Measurements from ENCODE around the gene GALNT16. TPM values are rescaled to one million over a fixed set of nuclear protein-coding genes. Genes with fewer than 3 reads are reported as not detected.

The GALNT16 gene
- total RNA-seq, 1 donor from 2014 or later, result 3.5 TPM

DNA sequence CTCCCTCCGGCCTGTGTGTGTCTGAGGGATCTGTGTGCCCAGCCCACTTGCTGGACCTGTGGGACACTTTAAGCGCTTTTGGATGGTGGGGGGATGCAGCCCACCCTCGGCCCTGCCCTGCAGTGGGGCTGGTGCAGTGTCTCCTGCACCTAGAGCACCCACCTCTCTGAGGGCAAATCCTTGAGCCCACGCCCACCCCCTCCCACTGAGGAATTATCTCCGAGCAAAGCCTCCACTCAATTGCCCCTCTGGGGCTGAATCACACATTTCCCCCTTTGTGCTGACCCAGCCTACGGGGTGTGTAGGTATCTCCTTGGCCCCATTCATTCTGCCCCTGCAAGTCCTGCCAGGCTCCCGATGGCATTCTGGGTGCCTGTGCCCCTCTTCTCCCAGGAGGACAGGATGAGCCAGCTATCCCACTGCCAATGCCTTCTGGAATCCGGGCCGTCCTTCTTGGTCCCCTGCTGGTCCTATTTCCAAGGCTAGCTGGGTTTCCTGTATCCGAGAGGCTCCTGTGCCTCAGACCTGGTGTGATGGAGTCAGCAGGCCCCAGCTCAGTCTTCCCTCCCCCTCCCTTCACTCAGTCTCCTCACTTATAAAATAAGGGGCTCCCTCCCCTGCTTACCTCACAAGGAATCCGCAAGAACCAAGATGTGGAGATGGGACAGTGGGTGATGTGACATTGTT lies 89.3 kb downstream of the GALNT16 start:
- H3K9me3 Mint-ChIP-seq, result no peaks in the 10 kb centered on the region
- no peaks in the 10 kb centered on the region for H3K27me3 ChIP-seq
- no peaks in the 10 kb centered on the region for H3K79me2 ChIP-seq (ENCODE audit: low read depth)
- H3K36me3 ChIP-seq, result no peaks in the 10 kb centered on the region
- H3K27ac Mint-ChIP-seq, result no peak overlapping the region
- no peaks in the 10 kb centered on the region for H4K20me1 ChIP-seq (ENCODE audit: low read depth)
- no peak overlapping the region for H3K27ac ChIP-seq
- H3K36me3 Mint-ChIP-seq, result peaks cover 11% of the 10 kb centered on the region
- H3K27me3 Mint-ChIP-seq (ENCODE audit: insufficient read depth, low read depth), result peaks cover 9% of the 10 kb centered on the region
- no peak overlapping the region for H3K4me3 Mint-ChIP-seq
- H3K4me3 ChIP-seq, result no peak overlapping the region
- H3K4me1 Mint-ChIP-seq, result peaks cover 19% of the 10 kb centered on the region
- H3K4me2 ChIP-seq, result no peak overlapping the region
- no peak for DNase-seq (ENCODE audit: low spot score)
- H2AFZ ChIP-seq (replicated peaks), result no peak overlapping the region
- peaks cover 3% of the 10 kb centered on the region for H3F3A ChIP-seq (ENCODE audit: low read depth)
- H3K9me3 ChIP-seq (ENCODE audit: low read depth), result no peaks in the 10 kb centered on the region
- no peak overlapping the region for H3K9ac ChIP-seq
- peaks cover 27% of the 10 kb centered on the region for H3K4me1 ChIP-seq
- TF ChIP-seq, protein P1, sequence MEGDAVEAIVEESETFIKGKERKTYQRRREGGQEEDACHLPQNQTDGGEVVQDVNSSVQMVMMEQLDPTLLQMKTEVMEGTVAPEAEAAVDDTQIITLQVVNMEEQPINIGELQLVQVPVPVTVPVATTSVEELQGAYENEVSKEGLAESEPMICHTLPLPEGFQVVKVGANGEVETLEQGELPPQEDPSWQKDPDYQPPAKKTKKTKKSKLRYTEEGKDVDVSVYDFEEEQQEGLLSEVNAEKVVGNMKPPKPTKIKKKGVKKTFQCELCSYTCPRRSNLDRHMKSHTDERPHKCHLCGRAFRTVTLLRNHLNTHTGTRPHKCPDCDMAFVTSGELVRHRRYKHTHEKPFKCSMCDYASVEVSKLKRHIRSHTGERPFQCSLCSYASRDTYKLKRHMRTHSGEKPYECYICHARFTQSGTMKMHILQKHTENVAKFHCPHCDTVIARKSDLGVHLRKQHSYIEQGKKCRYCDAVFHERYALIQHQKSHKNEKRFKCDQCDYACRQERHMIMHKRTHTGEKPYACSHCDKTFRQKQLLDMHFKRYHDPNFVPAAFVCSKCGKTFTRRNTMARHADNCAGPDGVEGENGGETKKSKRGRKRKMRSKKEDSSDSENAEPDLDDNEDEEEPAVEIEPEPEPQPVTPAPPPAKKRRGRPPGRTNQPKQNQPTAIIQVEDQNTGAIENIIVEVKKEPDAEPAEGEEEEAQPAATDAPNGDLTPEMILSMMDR (IDR thresholded peaks at IDR 0.05), result no peak

DNA sequence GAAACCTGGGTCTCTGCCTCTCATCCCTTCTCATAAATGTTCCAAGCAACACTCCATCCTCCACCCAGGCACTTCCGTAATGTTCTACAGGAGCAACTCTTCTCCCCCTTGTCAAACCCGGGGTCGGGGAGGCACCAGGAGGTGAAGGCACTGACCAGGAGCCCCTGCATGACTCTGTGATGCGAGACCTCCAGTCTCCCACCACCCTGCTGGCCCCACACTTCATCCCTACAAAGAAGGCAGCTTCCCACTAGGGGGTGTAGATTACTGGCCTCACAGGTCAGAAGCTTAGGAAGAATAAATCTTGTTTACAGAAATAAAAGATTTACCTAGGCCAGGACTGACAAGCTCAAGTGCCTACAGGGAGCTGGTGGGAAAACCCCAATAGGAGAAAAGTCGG lies 90.9 kb downstream of the GALNT16 start:
- TF ChIP-seq EZH2phosphoT487 (IDR thresholded peaks at IDR 0.05), result no peak
- TF ChIP-seq, protein P1 (IDR thresholded peaks at IDR 0.05), result no peak
- no peak for TF ChIP-seq EZH2 (IDR thresholded peaks at IDR 0.05)
- no peak overlapping the region for H2AFZ ChIP-seq (replicated peaks)
- H3K4me2 ChIP-seq, result no peak overlapping the region
- no peak overlapping the region for H3K4me3 ChIP-seq
- no peaks in the 10 kb centered on the region for H3F3A ChIP-seq (ENCODE audit: low read depth)
- no peak overlapping the region for H3K27ac ChIP-seq
- H3K9me3 Mint-ChIP-seq, result no peaks in the 10 kb centered on the region
- H3K4me3 Mint-ChIP-seq, result no peak overlapping the region
- no peaks in the 10 kb centered on the region for H3K9me3 ChIP-seq (ENCODE audit: low read depth)
- peaks cover 24% of the 10 kb centered on the region for H3K4me1 Mint-ChIP-seq
- no peak for DNase-seq (ENCODE audit: low spot score)
- H3K27me3 ChIP-seq, result no peaks in the 10 kb centered on the region
- H3K79me2 ChIP-seq (ENCODE audit: low read depth), result no peaks in the 10 kb centered on the region
- H4K20me1 ChIP-seq (ENCODE audit: low read depth), result no peaks in the 10 kb centered on the region
- no peak overlapping the region for H3K9ac ChIP-seq
- peaks cover 11% of the 10 kb centered on the region for H3K36me3 Mint-ChIP-seq
- H3K27ac Mint-ChIP-seq, result no peak overlapping the region
- no peaks in the 10 kb centered on the region for H3K36me3 ChIP-seq
- peaks cover 12% of the 10 kb centered on the region for H3K27me3 Mint-ChIP-seq (ENCODE audit: insufficient read depth, low read depth)
- H3K4me1 ChIP-seq, result peaks cover 23% of the 10 kb centered on the region

DNA sequence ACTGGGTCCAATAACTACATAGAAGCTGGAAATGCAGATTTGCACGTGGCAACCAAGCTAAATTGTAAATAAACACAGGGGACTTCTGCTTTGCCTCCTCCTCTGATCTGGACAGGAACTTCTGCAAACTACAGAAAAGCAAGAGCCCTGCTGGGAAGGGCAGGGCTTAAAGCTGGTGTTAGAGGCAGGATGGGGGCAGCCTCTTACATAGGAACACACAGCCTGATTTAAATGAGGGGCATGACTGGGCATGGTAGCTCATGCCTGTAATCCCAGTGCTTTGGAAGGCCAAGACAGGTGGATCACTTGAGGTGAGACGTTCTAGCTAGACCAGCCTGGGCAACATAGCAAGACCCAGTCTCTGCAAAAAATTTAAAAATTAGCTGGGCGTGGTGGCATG lies 91.4 kb downstream of the GALNT16 start:
- H3K27me3 ChIP-seq, result no peaks in the 10 kb centered on the region
- DNase-seq (ENCODE audit: low spot score), result no peak
- peaks cover 24% of the 10 kb centered on the region for H3K4me1 Mint-ChIP-seq
- no peaks in the 10 kb centered on the region for H3K9me3 ChIP-seq (ENCODE audit: low read depth)
- H3K4me3 Mint-ChIP-seq, result no peak overlapping the region
- H3K9me3 Mint-ChIP-seq, result no peaks in the 10 kb centered on the region
- H3K4me1 ChIP-seq, result peaks cover 23% of the 10 kb centered on the region
- no peak overlapping the region for H2AFZ ChIP-seq (replicated peaks)
- H3K4me2 ChIP-seq, result no peak overlapping the region
- H3F3A ChIP-seq (ENCODE audit: low read depth), result no peaks in the 10 kb centered on the region
- no peaks in the 10 kb centered on the region for H3K79me2 ChIP-seq (ENCODE audit: low read depth)
- H3K27ac Mint-ChIP-seq, result no peak overlapping the region
- peaks cover 11% of the 10 kb centered on the region for H3K36me3 Mint-ChIP-seq
- H3K36me3 ChIP-seq, result no peaks in the 10 kb centered on the region
- H3K27me3 Mint-ChIP-seq (ENCODE audit: insufficient read depth, low read depth), result peaks cover 12% of the 10 kb centered on the region
- H3K27ac ChIP-seq, result no peak overlapping the region
- no peak for TF ChIP-seq EZH2 (IDR thresholded peaks at IDR 0.05)
- TF ChIP-seq, protein P1 (IDR thresholded peaks at IDR 0.05), result no peak
- TF ChIP-seq EZH2phosphoT487 (IDR thresholded peaks at IDR 0.05), result no peak
- no peak overlapping the region for H3K4me3 ChIP-seq
- H3K9ac ChIP-seq, result no peak overlapping the region
- H4K20me1 ChIP-seq (ENCODE audit: low read depth), result no peaks in the 10 kb centered on the region
